ENCODE data around the gene NUP214. TPM values are rescaled to one million over a fixed set of nuclear protein-coding genes. Genes with fewer than 3 reads are reported as not detected.

The NUP214 gene
- polyA plus RNA-seq, 1 of the 3 experiments (the other 2 are of a cell fraction), result 8.0 TPM

- Histone ChIP-seq H3K4me3 (ENCODE audit: low read depth in 2 of 2, low read length in 1 of 2) (no peak overlapping the region), H2AFZ (ENCODE audit: low read depth) (no peak overlapping the region), H3K9me2 (no peaks in the 10 kb centered on the region), H3K27me3 (ENCODE audit: insufficient read depth) (no peaks in the 10 kb centered on the region), H3K79me2 (ENCODE audit: insufficient read depth) (no peaks in the 10 kb centered on the region), H4K20me1 (ENCODE audit: insufficient read depth) (no peaks in the 10 kb centered on the region), H3K36me3 (replicated peaks in 1 of 2; ENCODE audit: control insufficient read depth in 1 of 2, insufficient read depth in 2 of 2, low read length in 1 of 2) (no peaks in the 10 kb centered on the region), H3K27ac (ENCODE audit: low read depth in 2 of 2, low read length in 1 of 2) (no peak overlapping the region), H3K9ac (no peak overlapping the region), H3K9me3 (no peaks in the 10 kb centered on the region), H3K4me1 (ENCODE audit: control insufficient read depth in 1 of 2, insufficient read depth in 2 of 2, low read depth in 1 of 2, low read length in 1 of 2) (no peaks in the 10 kb centered on the region; a peak in 1 of 4 replicates), H3F3A (replicated peaks; ENCODE audit: insufficient read depth) (no peaks in the 10 kb centered on the region), H3K4me2 (no peak overlapping the region)
- CTCF ChIA-PET, result interaction anchor here (0.6 kb wide), 1 partner anchor 14 kb away, joined by 3 read pairs; no protein-coding TSS in a partner anchor
- 81% methylated on average over 19 of the region's 22 CpGs for WGBS (ENCODE audit: low lambda C conversion rate)
- POLR2A ChIA-PET, result no interaction called here
- DNase-seq, result no peak
- no peak for TF ChIP-seq GABPA (IDR thresholded peaks at IDR 0.05; ENCODE audit: low read depth)
- TF ChIP-seq REST (IDR thresholded peaks at IDR 0.05; ENCODE audit: low read depth, low read length), result no peak
- TF ChIP-seq, protein P1, sequence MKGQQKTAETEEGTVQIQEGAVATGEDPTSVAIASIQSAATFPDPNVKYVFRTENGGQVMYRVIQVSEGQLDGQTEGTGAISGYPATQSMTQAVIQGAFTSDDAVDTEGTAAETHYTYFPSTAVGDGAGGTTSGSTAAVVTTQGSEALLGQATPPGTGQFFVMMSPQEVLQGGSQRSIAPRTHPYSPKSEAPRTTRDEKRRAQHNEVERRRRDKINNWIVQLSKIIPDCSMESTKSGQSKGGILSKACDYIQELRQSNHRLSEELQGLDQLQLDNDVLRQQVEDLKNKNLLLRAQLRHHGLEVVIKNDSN (IDR thresholded peaks at IDR 0.05; ENCODE audit: borderline replicate concordance, low read depth), result no peak
- TF ChIP-seq MEF2A (IDR thresholded peaks at IDR 0.05; ENCODE audit: borderline replicate concordance, low read depth), result no peak
- TF ChIP-seq TCF12 (IDR thresholded peaks at IDR 0.05), result no peak
- TF ChIP-seq TEAD4 (IDR thresholded peaks at IDR 0.05; ENCODE audit: borderline replicate concordance, insufficient read depth), result no peak
- TF ChIP-seq RXRA (IDR thresholded peaks at IDR 0.05; ENCODE audit: borderline replicate concordance, low read depth), result no peak
- no peak for TF ChIP-seq POLR2AphosphoS5 (IDR thresholded peaks at IDR 0.05; ENCODE audit: low read depth, low read length)
- no peak for TF ChIP-seq SMC3 (IDR thresholded peaks at IDR 0.05; ENCODE audit: low read depth, low read length)
- TF ChIP-seq YY1 (IDR thresholded peaks at IDR 0.05; ENCODE audit: low read depth), result no peak
- no peak for TF ChIP-seq ELF1 (IDR thresholded peaks at IDR 0.05)
- no peak for TF ChIP-seq NFIC (IDR thresholded peaks at IDR 0.05; ENCODE audit: borderline replicate concordance)
- no peak for TF ChIP-seq ZBTB33 (IDR thresholded peaks at IDR 0.05; ENCODE audit: borderline replicate concordance, low read depth)
- no peak for TF ChIP-seq MXI1 (IDR thresholded peaks at IDR 0.05; ENCODE audit: low read depth, low read length)
- TF ChIP-seq EP300 (IDR thresholded peaks at IDR 0.05; ENCODE audit: borderline replicate concordance in 1 of 2, low read depth in 1 of 2, low read length in 1 of 2), result no peak
- TF ChIP-seq RAD21 (IDR thresholded peaks at IDR 0.05; ENCODE audit: low read length), result no peak
- TF ChIP-seq FOXM1 (IDR thresholded peaks at IDR 0.05; ENCODE audit: low read depth), result no peak
Observed at GRCh38 chr9:131116281-131117120, 8.9 kb upstream of the NUP214 start.

Measured in SK-N-SH (cell line).